NOMO-1 treated with DMSO at 0.1 percent for 48 hours (cell line): ENCODE measurements around the gene PRDM16.

ENCODE experiments used
- DNase-seq: peaks from one replicate; lab custom pipeline; 2025; ENCODE audit not compliant: unreplicated experiment; lab: John Stamatoyannopoulos, UW

Gene PRDM16

DNA sequence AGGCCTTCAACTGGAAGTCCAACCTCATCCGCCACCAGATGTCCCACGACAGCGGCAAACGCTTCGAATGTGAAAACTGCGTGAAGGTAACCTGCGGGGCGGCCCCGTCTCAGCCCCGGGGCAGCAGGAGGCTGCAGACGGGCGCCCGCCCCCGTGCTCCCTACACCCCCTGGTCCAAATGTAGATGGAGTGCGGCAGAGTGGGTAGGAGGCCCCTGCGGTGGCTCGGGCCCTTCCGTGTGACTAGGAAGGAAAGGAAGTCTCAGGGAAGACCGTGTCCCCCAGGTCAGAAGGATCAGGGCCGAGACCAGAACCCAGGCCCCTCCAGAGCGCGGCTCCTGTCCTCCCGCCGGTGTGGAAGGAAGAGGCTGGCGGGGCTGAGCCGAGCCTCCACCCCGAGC, 335.8 kb downstream of the PRDM16 start:
- DNase-seq, result no peak

DNA sequence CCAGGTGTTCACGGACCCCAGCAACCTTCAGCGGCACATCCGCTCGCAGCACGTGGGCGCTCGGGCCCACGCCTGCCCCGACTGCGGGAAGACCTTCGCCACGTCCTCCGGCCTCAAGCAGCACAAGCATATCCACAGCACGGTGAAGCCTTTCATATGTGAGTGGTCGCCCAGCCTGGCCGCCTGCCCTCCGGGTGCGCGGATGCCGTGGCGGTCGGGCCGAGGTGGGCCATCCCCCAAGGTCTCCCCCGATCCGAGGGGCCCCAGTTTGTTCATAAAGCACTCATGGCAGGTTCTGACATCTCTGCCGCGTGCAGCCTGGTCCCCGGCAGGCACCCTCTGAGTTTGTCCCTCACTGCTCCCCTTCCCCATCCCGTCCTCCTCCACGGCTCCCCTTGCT, 336.5 kb downstream of the PRDM16 start:
- no peak for DNase-seq

DNA sequence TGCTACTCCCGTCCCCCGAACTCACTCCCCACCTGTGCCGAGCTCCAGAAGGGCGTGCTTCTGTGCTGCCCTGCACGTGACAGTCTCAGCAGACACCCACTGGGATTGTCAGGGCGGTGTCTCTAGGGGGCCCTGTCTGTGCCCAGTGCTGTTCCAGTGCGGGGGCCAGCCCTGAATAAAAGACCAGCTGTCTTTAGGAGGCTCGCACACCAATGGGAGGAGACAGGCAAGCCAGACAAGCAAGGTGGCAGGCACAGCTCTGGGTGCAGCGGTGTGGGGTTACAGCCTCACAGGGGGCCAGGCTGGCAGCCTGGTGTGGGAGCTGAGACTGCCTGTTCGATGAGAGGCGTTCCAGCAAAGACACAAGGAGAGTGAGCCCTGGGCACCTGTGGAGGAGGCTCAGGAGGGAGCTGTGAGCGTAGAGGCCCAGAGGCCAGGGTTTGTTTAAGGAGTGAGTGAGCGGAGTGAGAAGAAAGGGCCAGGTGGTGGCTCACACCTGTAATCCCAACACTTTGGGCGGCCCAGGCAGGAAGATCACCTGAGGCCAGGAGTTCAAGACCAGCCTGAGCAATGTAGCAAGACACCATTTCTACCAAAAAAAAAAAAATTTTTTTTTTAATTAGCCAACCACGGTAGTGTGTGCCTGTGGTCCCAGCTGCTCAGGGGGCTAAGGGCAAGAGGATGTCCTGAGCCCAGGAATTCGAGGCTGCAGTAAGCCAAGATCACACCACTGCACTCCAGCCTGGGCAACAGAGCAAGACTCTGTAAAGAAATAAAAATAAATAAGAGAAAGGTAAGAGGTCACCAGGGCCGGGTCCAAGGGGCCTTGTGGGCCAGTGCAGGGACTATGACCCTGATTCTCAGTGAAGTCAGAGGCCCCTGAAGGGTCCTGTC, 337.2 kb downstream of the PRDM16 start:
- no peak for DNase-seq

DNA sequence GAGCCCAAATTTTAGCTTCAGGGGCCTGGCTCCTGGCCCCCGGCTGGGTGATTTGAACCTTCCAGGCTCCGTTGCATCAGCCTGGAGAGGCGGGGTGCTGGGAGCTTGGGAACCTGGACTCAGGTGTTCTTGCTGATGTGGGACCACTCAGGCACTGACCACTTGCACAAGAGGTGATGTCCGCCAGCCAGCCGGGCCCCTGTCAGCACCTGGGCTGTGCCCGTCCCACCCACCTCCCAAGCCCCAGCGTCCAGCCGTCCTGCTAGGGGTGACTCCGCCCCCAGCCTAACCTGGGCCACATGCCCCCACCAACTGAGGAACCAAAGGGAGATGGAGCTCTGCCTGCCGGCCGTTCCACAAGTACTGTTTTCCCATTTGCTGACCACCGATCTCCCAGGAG, 338.0 kb downstream of the PRDM16 start:
- DNase-seq, result no peak

DNA sequence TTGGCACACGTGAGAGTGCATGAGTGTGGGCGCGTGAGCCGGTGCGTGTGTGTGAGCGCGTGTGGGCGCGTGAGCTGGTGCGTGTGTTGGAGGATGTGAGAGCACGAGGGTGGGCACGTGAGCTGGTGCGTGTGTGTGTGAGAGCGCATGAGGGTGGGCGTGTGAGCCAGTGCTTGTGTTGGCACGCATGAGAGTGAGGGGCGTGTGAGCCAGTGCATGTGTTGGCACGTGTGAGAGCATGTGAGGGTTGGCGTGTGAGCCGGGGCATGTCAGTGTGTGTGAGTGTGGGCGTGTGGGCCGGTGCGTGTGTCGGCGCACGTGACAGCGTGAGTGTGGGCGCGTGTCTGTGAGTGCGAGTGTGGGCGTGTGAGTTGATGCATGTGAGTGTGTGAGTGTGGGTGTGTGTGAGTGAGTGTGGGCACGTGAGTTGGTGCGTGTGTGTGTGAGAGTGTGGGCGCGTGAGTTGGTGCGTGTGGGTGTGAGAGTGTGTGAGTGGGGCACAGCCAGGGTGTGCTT, 339.8 kb downstream of the PRDM16 start:
- no peak for DNase-seq

DNA sequence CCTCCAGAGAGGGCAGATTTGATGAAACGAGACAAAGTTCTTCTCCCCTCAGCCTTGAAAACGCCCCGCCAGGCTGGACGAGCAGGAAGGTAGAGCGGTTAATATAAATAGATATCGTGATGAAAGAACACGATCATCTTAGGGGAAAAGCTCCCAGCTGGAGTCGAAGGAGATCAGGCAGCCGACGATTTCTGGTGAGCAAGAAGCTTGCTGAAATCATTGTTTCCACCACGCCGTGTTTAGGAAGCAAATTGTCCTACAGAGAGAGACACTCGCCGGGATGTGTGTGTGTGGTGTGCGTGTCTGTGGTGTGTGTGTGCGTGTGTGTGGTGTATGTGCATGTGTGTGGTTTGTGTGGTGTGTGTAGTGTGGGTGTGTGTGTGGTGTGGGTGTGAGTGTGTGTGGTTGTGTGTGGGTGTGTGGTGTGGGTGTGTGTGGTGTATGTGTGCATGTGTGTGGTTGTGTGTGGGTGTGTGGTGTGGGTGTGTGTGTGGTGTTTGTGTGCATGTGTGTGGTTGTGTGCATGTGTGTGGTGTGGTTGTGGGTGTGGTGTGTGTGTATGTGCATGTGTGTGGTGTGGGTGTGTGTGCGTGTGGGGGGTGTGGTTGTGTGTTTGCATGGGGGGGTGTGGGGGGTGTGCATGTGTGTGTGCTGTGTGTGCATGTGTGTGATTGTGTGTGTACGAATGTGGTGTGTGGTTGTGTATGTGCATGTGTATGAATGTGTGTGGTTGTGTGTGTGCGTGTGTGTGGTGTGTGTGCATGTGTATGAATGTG, 340.6 kb downstream of the PRDM16 start:
- no peak for DNase-seq

DNA sequence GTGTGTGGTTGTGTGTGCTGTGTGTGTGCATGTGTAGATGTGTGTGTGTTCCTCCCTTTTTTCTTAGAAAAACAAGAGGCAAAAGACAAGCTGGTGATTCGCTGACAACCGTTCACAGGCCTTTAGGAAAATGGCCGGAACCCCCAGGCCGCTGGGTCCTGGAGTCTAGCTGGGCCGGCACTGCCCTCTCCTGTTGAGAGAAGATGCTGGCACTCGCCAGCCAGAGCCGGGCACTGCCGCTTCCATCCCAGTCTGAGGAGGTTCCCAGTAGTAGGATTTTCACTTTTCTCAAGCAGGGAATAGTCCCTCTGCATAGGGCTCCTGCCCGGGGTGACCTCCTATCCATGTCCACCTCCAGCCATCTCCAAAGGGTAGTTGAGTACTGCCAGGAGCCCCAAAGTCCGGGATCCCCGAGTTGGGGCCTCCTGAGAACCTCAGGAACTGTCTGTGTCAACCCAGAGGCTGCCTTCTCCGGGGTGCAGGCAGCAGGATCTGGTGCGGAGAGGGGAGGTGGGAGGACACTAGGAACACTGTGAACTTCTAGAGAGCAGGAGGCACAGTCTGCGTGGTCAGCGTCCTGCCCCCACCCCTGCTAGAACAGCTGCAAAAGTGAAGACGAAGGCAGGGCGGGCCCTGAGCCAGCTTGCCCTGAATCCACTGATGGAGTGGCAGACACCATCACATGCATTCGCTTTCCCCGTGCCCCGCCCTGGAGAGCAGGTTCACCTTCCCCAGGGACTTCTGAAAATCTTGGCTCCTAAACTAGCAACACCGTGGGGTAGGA, 341.3 kb downstream of the PRDM16 start:
- no peak for DNase-seq

DNA sequence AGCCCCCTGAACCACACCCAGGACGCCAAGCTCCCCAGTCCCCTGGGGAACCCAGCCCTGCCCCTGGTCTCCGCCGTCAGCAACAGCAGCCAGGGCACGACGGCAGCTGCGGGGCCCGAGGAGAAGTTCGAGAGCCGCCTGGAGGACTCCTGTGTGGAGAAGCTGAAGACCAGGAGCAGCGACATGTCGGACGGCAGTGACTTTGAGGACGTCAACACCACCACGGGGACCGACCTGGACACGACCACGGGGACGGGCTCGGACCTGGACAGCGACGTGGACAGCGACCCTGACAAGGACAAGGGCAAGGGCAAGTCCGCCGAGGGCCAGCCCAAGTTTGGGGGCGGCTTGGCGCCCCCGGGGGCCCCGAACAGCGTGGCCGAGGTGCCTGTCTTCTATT, 342.8 kb downstream of the PRDM16 start:
- no peak for DNase-seq

DNA sequence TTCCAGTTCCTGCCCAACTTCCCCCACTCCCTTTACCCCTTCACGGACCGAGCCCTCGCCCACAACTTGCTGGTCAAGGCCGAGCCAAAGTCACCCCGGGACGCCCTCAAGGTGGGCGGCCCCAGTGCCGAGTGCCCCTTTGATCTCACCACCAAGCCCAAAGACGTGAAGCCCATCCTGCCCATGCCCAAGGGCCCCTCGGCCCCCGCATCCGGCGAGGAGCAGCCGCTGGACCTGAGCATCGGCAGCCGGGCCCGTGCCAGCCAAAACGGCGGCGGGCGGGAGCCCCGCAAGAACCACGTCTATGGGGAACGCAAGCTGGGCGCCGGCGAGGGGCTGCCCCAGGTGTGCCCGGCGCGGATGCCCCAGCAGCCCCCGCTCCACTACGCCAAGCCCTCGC, 343.4 kb downstream of the PRDM16 start:
- DNase-seq, result no peak

DNA sequence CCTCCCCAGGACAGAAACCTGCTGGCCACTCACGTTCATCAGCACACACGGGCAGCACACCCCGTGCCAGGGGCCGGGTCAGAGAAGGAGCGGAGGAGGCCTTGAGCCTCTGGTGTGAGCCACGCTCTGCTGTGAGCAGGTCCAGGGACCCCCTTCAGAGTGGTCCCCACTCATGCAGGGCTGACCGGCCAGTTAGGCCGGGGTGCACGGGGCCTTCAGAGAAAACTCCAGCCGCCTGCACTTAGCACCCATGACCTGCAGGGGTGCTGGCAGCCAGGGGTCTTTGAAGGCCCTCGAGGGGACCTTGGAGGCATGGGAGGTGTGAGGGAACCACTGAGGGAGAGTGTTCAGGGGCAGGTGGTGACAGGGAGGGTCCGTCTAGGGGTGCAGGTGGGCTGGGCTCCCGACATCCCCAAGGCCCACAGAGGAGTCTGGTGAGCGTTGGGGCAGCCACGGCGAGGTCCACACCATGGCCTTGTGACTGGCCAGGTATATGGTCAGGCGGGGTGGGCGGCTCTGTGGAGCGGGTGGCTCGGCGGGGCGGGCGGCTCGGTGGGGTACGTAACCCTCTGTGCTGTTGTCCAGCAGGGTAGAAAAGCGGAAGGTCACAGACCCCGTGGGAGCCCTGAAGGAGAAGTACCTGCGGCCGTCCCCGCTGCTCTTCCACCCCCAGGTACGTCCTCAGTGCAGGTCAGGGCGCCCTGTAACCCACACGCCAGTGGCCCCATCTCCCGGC, 345.1 kb downstream of the PRDM16 start:
- no peak for DNase-seq

DNA sequence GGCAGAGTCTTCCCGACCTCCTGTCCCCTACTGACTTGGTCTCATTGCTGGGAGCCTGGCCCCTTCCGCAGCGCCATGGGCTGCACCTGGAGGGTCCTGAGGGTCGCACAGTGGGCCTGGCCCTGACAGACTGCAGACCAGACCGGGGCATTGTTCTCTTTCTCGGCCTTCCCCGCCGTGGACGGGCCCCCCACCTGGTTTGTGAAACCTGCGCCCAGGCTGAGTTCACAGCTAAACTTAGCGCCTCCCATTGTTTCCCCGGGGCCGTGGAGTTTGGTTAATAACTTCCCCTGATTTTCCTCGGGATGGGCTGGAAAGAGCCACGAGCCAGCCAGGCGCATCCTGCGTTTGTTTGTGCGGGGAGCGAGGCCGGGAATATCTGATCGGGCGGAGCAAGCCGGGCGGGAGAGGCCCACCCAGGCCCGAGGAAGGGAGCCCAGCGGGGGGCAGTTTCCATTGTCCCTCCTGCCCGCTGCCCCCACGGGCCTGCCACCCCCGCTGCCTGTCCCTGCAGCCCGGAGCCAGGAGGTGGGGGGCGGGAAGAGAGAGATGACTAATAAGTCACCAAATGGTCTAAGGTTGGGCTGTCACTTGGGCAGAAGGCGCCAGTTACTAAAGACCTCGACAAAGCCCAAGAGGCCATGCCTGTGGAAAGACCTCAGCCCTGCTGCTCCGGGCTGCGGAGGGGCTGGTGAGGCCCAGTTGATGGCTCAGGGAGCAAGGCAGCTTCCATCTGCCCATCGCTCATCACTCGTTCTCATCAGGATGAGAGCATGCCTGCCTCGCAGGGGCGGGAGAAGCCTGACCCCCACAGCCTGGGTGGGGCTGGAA, 346.5 kb downstream of the PRDM16 start:
- DNase-seq, result no peak

DNA sequence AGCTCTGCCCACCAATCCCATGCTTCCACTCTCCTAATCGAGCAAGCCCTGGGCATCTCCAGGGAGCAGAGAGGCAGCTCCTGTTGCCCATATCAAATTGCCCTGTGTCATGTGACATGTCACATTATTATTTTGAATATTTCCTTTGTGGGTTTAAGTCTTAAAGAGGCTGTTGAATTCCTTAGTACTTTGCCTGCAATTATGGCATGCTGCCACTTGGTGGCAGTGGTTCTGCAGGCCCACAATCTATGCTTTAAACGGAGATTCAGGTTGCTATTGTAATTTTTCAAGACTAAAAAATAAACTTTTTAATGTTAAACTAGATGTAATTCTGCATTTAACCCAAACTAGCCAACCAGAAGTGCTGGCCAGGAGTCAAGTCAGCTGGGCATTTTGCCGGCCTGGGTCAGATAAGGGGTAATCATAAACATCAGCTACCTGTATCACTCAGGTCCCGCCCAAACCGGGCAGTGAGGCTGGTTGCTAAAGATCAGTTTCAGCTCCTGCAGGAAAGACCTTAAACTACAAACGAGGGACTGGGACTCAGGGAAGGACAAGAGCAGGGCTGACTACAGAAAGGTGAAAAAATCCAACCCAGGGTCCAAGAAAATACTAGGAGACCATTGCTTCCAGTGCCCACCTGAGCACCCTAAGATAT, 348.2 kb downstream of the PRDM16 start:
- no peak for DNase-seq

DNA sequence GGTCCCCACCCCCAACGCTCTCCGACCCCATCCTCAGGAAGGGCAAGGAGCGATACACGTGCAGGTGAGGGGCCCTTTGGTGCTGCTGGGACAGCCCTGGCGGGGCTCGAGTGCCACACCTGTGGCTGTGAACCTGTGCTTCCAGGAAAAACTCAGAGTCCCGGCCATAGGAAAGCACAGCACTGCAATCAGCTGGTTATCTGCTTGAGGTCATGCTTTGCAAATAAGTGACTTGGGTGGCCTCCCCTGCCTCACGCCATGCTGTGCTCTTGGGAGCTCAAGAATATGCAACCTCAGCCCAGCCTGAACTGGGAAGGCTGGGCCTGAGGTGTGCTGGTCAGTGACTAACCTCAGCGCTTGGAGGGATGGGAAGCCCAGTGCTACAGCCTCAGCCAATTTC, 348.9 kb downstream of the PRDM16 start:
- DNase-seq, result no peak

DNA sequence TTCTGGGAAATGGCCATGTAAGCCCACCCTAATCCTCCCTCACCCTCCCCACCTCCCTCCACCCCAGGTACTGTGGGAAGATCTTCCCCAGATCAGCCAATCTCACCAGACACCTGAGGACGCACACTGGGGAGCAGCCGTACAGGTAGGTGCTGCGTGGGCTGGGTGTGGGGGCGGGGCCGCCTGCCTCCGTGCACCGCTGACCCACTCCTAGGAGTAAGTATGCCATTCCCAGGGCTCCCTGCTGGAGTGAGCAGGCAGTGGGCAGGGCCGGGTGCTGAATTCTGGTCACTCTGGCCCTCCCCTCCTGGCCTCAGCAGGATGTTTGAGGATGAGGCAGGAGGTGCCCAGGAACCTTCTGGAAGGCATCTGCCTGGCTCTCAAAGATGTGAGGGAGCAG, 349.6 kb downstream of the PRDM16 start:
- DNase-seq, result no peak

DNA sequence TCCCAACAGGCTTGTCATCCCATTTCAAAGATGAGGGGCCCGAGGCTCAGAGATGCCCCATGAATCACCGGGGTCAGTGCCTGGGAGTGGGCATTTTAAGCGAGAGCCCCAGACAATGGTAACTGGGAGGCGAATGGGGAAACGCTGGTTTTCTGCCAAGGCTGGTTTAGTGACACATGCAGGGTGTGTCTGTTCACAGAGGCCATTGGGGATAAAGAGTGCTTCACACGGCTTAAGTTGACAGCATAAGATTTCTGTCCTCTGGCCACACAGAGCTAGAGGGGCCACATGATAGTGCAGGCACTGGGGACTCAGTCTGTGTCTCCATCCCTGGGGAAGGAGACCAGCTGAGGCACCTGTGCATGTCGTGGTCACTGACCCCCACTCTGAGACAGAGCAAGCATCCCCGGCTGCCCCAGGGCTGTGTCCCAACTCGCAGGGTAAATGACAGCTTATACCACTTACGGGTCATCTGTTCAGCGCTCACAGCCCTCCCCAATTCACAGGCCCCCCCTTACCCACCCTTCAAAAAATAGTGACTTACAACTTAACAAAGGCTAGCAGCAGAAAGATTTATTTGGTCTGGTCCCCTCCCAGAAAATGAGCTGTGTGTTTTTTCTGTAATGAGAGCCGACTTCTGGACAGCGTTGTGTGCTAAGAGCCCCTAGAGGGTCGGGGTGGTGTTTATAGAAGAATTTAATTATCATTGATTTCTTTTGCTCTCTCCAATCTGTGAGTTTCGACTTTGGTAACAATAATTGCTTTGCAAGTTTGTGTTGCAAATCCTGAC, 350.6 kb downstream of the PRDM16 start:
- DNase-seq, result no peak

DNA sequence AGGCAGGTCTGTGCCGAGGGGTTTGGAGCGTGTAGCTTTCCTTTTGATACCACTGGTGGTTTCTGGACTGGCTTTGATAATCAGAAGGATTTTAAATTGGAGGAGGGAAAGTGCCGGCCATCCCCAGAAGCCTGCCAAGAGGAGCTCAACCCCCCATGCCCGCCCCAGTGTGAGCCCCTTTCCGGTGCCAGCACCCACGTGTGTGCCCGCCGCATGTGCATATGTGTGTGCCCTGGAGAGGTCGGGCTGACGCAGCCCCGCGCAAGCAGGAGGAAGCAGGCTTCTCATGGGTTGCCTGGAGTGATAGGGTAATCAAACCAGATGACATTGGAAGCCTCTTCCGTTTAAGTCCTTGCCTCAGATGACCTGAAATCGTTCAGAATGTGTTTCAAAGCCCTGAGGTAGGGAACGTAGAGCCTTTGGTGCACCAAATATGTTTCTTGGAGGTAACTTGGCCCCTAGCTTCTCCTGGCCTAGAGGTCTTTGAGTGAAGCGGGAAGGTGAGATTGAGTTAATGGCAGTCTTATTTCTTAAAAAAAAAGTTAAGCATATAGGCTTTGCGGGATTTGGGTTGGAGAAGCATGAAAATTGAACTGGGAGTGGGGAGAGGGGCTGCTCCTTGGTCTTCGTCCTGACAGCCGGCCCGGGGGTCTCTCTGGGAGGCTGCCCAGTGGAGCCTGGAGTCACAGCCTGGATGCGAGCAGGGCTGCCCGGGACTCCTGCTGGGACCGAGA, 351.4 kb downstream of the PRDM16 start:
- DNase-seq, result no peak

DNA sequence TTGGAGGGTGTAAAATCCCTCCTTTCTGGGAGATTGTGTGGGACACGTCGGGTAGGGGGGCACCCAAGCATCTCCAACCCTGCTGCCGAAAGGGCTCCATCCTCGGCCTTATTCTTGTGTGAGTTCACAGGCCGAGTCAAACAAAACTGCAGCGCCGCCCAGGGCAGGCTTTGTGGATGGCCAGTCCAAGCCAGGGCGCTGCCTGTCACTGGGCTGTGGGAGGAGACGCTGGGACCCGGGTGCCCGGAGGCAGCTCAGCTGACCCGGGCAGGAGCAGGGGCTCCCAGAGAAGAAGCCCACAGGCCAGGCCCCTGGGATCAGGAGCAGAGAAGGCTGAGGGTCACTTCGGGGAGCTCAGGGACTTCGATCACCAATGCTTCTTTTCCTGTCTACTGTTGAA, 353.6 kb downstream of the PRDM16 start:
- DNase-seq, result no peak
